GOT3 (cell line): ENCODE data around the gene ERBB4.
"Not testable (repeated sequence)": the region's sequence is repeated elsewhere in the genome, so short reads cannot be mapped to it uniquely, and the experiment has no call there.

ENCODE experiments used
- DNase-seq: peaks from one replicate; lab custom pipeline; 2025; ENCODE audit warnings: mixed read lengths; lab: John Stamatoyannopoulos, UW

Gene ERBB4

GRCh38 chr2:212528106-212528856, 10.3 kb downstream of the ERBB4 start:
- no peak for DNase-seq

GRCh38 chr2:212526059-212526458, 12.5 kb downstream of the ERBB4 start:
- no peak for DNase-seq

- no peak for DNase-seq
Observed at GRCh38 chr2:212523756-212524155, 14.8 kb downstream of the ERBB4 start.

GRCh38 chr2:212520340-212520739, 18.3 kb downstream of the ERBB4 start:
- no peak for DNase-seq

- no peak for DNase-seq
Observed at GRCh38 chr2:212517693-212518092, 20.9 kb downstream of the ERBB4 start.

- DNase-seq, result no peak
Observed at GRCh38 chr2:212505586-212505985, 33.0 kb downstream of the ERBB4 start.

- no peak for DNase-seq
Observed at GRCh38 chr2:212495046-212495445, 43.6 kb downstream of the ERBB4 start.

- DNase-seq, result no peak
Observed at GRCh38 chr2:212494418-212495020, 44.1 kb downstream of the ERBB4 start.

GRCh38 chr2:212489719-212490346, 48.8 kb downstream of the ERBB4 start:
- no peak for DNase-seq

GRCh38 chr2:212488611-212489010, 50.0 kb downstream of the ERBB4 start:
- DNase-seq, result no peak

- no peak for DNase-seq
Observed at GRCh38 chr2:212484563-212485080, 54.0 kb downstream of the ERBB4 start.

- no peak for DNase-seq
Observed at GRCh38 chr2:212480447-212480846, 58.2 kb downstream of the ERBB4 start.

GRCh38 chr2:212477571-212477970, 61.0 kb downstream of the ERBB4 start:
- no peak for DNase-seq

- no peak for DNase-seq
Observed at GRCh38 chr2:212473211-212473610, 65.4 kb downstream of the ERBB4 start.

- DNase-seq, result not testable (repeated sequence)
Observed at GRCh38 chr2:212467551-212467950, 71.1 kb downstream of the ERBB4 start.

GRCh38 chr2:212465456-212465855, 73.1 kb downstream of the ERBB4 start:
- DNase-seq, result no peak

GRCh38 chr2:212461708-212462107, 76.9 kb downstream of the ERBB4 start:
- DNase-seq, result not testable (repeated sequence)

GRCh38 chr2:212454149-212454548, 84.5 kb downstream of the ERBB4 start:
- DNase-seq, result no peak

- DNase-seq, result no peak
Observed at GRCh38 chr2:212451786-212452231, 86.8 kb downstream of the ERBB4 start.

GRCh38 chr2:212448698-212449097, 89.9 kb downstream of the ERBB4 start:
- no peak for DNase-seq

GRCh38 chr2:212441821-212442220, 96.8 kb downstream of the ERBB4 start:
- no peak for DNase-seq

GRCh38 chr2:212441141-212441540, 97.5 kb downstream of the ERBB4 start:
- no peak for DNase-seq
